ENCODE measurements around the gene APBA2.

- TF ChIP-seq CTCF (IDR thresholded peaks at IDR 0.05) (no peak), POLR2A (IDR thresholded peaks at IDR 0.05) (no peak)
Measured at GRCh38 chr15:29097168-29097567, 211.4 kb downstream of the APBA2 start.
